Stimulated activated CD4-positive, alpha-beta T cell treated with anti-CD3 and anti-CD28 coated beads, TNF-alpha, amount 100 ng/mL, for 24 hours (primary cell): ENCODE results near the gene EPX.

Source experiments
- DNase-seq, 3 experiments: peaks; one replicate each; pipeline ENCODE4 v3.0.0-alpha.2; 2020; ENCODE audit warnings: low read depth in 3 of 3

Gene EPX

DNA sequence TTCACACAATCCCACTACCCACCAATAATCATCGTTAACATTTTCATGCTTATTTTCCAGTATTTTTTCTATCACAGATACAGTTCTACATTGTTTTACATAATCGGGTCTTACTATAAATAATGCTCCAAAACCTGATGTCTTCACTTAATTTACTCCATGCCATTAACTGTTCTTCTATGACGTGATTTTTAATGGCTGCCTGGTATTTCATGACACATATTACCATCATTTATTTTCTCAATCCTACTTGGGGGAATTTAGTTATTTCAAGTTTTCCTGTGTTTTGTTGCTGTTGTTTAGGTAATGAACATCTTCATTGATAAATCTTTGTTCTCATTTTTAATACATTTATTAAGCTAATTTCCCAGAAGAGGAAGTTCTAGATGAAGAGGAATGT, 60.6 kb downstream of the EPX start:
- DNase-seq, result no peak
